Mammary epithelial cell (primary cell): ENCODE data around the gene OR10H1.

ENCODE experiments used
- CTCF ChIP-seq, 2 donors: IDR thresholded peaks in 1 of 2; conservative IDR thresholded peaks in 1 of 2; 2 replicates each; pipeline ENCODE4 v1.5.1; 2011 to 2012; ENCODE audit warnings: inconsistent platforms in 2 of 2, low read length in 2 of 2, mild to moderate bottlenecking in 2 of 2, control low read depth in 1 of 2, low read depth in 1 of 2; ENCODE audit not compliant: insufficient read depth in 1 of 2; ENCODE audit errors: extremely low read depth in 1 of 2
- EZH2 ChIP-seq: IDR thresholded peaks from 2 replicates; pipeline ENCODE4 v1.6.1; 2012; ENCODE audit warnings: low read length, inconsistent platforms, borderline replicate concordance

- TF ChIP-seq CTCF (conservative IDR thresholded peaks at IDR 0.05 in 1 of 2, IDR thresholded peaks at IDR 0.05 in 1 of 2; ENCODE audit: extremely low read depth in 1 of 2, insufficient read depth in 1 of 2, low read depth in 1 of 2, low read length in 2 of 2) (peak in 1 of 2 donors; percentile 15), EZH2 (no peak)
These were observed 26.6 kb upstream of the OR10H1 start for GRCh38 chr19:15841875-15842569.
